GM21825 (cell line): ENCODE data around the gene KLHL10.
A peak's percentile ranks its signal among the peaks of the same experiment; 100 is the strongest.
"Not testable (repeated sequence)": the region's sequence is repeated elsewhere in the genome, so short reads cannot be mapped to it uniquely, and the experiment has no call there.

Experiments
- ATAC-seq: cut with Tn5 transposase; IDR thresholded peaks from one replicate; pipeline ENCODE4 v1.9.1; 2021; ENCODE audit warnings: mild to moderate bottlenecking, moderate library complexity; ENCODE audit not compliant: unreplicated experiment

Gene KLHL10

DNA sequence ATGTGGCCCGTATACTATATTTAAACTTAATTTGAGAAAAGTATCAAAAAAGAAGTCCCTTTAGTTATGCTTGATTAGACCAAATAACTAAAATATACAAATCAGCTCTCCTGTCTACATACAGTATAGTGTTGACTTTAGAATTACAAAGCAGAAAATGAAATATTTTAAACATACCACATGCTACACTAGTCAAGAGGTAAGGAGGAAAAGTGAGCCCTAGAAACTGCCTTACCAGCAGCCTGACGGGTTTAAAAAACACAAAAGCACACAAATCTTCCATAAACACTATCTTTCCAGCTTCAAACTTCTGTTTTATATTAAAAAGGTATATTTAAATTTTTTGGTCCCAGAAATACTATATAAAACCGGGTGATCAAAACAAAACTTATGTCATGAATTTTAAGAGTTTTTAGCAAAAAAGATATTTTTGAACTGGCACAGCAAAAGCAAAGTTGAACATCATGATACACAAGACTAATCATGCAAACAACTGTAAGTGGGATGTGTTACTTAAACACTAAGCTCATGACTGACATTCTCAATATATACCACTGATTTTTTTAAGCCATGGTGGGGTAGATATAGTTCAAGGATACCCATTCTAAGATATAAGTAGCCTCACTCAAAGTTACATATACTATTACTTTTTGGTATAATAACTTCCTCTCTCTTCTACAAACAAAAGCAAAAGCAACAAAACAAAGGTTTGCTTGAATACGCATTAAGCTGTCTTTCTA lies 11.8 kb downstream of the KLHL10 start:
- ATAC-seq = no peak

DNA sequence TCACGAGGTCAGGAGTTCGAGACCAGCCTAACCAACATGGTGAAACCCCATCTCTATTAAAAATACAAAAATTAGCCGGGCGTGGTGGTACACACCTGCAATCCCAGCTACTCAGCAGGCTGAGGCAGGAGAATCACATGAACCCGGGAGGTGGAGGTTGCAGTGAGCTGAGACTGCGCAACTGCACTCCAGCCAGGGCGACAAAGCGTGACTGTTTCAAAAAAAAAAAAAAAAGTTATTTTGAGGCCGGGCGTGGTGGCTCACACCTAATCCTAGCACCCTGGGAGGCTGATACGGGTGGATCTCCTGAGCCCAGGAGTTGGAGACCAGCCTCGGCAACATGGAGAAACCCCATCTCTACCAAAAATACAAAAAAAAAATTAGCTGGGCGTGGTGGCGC lies 13.8 kb downstream of the KLHL10 start:
- ATAC-seq = not testable (repeated sequence)

DNA sequence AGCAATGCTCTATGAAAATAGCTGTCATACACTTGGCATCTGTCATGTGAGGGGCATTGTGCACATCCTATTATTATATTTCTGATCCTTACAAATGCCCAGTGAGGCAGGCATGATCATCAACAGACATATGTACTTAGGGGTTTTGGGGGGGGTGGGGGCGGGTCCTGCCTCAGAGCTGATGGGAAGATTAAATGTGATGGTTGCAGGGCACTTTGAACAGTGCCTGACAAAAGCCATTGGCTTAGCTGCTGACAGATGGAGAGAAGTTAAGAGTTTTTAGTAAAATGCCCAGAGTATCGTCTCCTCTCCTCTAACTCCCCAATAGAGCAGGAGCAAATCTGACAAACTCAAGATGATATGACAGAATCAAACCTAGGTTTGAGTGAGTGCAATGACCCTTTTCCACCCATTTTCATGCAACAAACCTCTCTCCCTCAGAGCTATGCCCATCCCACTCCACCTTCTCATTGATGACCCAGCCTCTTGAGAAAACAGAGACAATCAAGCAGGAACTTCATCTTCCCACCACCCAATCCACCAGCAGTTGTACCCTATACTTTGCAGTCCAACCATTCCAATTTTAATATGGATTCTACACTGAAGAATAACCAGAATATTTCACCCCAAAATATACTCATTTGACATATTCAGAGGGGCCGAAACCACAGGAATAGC lies 22.8 kb downstream of the KLHL10 start:
- no peak for ATAC-seq

DNA sequence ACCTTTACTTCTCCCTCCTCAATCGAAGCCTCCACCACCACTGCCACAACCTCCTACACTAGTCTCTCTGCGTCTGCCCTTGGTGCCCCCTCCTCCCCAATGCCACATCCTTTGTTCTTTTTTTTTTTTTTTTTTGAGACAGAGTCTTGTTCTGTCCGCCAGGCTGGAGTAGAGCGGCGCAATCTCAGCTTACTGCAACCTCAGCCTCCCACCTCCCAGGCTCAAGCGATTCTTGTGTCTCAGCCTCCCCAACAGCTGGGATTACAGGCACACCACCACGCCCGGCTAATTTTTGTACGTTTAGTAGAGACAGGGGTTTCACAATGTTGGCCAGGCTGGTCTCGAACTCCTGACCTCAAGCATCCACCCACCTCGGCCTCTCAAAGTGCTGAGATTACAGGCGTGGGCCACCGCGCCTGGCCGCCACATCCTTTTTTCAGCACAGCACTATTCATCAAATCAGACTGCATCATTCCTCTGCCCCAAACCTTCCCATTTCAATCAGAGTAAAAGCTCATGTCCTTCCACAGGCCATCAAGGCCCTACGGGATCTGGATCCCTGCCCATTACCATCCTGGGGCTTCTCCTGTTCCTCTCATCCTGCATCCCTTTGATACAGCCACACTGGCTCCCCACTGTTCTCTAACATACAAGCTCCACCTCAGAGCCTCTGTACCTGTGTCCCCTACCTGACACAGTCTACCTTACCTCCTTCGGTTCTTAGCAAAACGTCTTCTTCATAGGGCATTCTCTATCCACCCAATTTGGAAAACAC lies 25.6 kb downstream of the KLHL10 start:
- ATAC-seq = no peak

DNA sequence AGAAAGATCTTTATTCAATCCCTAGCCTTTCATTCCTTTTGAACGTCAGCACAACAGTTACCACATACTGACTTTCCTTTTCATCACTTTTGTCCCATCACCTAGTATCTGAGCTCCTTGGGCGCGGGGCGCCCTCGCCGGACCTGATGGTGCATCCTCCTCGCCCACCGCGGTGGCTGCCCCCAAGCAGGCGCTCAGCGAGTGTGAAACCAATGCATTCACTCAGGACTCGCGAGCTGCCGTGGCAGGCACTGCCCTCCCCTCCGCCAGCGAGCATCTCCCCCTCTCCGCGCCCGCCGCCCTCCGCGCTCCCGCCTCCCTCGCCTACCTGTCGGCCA lies 26.8 kb downstream of the KLHL10 start:
- peak; percentile 15 for ATAC-seq

DNA sequence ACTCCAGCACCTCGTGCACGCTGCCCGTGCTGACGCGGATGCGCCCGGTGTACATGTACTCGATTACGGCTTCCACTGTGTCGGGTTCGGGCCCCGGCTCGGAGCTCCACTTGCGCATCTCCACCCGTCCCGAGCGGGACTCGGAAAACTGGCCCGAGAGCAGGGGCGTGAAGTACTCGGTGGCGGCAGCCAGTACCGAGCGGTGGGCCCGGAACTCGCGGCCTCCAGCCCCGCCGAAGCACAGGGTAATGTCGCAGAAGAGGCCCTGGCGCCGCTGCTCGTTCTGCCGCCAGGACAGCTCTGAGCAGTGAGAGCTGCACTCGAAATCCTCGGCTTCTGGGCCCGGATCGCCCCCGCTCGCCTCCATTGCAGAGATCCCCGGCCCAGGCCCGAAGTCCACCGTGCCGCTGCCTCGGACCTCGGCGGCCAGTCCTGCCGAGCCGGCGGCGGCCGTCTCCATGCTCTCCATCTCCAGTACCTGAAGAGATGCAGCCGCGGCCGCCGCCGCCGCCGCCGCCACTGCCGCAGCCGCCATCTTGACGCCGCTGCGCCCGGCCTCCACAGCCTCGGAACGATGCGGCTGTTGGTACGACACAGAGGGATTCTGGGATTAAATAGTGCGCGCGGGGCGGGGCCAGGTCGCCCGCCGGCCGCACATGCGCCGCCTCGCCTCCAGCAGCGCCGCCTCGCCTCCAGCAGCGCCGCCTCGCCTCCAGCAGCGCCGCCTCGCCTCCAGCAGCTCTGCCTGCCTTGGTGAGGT lies 27.4 kb downstream of the KLHL10 start, which contains the start of gene KLHL11:
TSS of gene KLHL11 (minus strand) at position 588 of the 760 bp plus-strand sequence. CDS start at position 535, 53 bp downstream.
- ATAC-seq = peak; percentile 85

DNA sequence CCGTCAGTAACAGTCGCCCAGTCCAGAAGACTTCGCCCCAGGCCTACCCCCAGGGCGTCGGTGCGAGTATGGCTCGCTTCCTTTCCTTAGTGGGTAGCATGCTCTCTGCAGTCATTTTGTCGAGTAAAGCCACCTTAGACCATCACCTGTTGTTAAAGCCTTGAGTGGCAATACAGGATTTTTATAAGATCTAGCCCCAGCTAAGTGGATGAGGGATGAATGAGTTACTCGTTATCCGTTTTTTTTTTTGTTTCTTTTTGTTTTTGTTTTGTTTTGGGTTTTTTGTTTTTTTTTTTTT lies 27.9 kb downstream of the KLHL10 start:
- ATAC-seq = no peak

DNA sequence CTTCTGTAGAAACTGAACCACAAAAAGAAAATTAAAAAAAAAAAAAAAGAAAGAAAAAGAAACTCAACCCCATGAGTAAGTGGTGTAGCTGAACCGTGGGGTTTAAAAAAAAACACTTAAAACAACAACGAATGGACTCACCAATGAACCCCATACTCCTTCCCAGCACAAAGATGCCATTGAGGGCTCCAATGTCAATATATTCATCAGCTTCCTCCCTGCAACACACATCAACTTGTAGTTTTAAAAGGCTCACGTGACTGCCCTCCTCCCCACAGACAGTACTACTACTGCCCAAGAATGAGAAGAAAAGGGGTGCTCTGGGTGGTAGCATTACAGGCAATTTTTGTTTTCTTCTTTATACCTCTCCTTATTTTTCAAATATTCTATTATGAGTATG lies 30.9 kb downstream of the KLHL10 start:
- ATAC-seq = no peak

DNA sequence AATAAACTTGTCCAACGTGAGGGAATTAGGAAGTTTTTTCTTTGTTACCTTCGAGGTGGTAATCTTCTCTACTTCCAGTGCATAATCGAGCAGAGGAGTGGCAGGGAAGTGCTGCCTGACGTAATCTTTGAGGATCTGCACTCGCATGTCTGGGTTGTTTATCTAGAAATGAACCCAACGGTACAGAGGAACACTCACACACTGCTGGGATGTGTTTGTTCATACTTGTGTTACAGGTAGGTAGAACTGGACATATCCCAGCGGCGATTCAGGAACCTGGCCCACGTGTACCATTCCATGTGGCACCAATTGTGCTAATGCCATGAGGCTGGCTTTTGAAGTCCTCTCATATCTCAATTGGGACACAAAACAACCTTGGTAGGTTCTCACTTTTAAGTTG lies 31.8 kb downstream of the KLHL10 start:
- ATAC-seq = no peak

DNA sequence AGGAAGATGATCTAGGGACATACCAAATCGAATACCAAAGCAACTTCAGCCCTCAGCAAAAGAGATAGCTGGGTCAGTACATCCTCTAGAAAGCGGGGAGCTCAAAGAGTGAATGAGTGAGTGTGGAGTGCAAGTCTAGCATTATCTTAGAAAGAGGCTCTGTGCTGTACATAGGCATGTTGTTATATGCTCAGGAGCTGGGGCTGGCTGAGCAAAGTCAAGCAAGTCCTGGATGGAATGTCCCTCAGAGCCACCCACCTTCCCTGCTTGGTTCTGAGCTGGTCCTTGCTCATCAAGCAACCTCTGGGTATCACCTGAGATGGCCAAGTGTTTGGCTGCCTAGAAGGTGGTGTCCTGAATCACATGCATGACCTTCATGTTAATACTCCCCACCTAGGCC lies 32.5 kb downstream of the KLHL10 start:
- no peak for ATAC-seq

DNA sequence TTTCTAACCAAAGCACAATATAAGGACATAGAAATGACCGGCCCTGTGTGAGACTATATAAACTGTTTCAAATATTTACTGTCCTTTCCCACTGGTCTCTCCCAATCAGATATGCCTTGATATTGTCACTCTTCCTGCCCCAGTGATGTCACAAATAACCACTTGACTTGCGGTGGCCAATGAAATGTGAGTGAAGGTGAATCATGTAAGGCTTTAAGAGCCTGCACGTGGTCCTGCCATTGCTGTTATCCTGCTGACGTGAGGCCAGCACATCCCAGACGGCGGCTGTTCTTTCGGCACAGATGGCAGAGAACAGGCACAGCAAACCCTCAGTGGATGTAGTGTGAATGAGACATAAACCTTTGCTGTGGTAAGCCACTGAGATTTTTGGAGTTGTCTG lies 33.0 kb downstream of the KLHL10 start:
- ATAC-seq = no peak

DNA sequence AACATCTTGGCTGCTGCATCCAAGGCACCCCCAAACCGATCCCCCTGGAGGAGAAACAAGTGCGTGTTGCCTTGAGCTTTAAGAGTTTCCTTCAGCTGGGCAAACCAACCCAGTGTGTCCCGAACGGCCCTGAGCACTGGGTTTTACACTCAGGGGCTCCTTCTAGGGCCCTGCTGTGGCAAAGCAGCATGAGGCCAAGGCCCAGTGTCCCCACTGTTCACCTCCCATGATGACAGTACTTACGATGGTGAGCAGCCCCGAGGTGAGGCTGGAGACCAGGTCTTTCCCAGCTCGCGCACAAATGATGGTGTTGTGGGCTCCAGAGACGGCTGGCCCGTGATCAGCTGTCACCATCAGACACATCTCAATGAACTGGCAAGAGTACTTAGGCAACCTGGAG lies 34.2 kb downstream of the KLHL10 start:
- no peak for ATAC-seq

DNA sequence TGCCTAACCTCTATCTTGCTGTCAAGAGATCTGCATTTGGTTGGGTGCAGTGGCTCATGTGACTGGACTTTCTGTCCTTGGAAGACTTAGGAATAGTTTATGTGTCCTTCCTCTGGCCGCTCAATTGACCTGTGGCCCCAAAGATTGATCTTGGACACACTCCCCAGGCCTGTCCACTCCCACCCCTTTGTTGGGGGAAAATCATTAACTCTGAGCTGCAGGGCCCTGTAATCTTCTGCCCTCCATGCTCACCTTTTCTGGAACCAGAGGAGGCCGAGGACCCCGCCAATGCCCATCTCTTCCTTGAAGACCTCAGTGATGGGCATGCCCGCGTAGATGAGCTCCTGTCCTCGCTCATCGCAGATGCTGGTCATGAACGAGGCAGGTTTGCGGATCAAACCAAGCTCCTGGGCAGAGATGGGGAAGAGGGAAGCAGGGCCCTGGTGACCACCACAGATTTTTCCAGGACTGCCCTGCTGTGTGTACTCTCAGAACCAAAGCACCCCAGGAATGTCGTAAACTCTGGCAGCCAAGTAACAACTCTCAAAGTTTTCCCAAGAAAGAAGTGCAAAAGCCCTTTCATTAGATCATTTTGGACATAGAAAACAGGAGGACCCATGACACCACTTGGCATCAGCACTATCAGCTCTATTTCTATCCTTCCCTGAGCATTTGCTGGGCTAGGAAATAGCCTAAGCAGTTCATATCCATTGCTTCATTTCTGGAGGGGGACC lies 36.1 kb downstream of the KLHL10 start:
- no peak for ATAC-seq

DNA sequence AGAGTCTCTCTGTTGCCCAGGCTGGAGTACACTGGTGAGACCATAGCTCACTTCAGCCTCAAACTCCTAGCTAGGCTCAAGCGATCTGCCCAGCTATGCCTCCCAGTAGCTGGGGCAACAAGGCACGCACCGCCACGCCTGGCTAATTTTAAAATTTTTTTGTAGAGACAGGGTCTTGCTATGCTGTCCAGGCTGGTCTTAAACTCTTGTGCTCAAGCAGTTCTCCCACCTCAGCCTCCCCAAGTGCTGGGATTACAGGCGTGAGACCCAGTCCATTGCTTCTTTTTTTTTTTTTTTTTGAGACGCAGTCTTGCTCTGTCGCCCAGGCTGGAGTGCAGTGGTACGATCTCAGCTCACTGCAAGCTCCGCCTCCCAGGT lies 36.7 kb downstream of the KLHL10 start:
- not testable (repeated sequence) for ATAC-seq

DNA sequence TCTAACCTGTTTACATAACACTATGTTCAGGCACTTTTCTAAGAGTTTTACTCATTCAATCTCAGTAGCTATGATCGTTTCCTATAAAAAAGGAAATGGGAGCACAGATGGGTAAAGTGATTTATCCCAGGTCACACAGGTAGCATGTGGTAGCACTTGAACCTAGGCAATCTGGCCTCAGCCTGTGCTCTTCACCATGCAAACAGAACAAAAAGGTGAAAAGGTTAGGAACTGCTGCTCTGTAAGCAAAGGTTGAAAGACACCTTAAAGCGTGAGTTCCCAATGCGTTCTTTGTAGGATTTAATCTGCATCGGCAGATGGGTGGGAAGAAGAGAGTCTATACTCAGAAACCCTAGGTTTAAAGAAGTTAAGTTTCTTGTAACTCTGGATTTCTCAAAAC lies 42.5 kb downstream of the KLHL10 start:
- no peak for ATAC-seq

DNA sequence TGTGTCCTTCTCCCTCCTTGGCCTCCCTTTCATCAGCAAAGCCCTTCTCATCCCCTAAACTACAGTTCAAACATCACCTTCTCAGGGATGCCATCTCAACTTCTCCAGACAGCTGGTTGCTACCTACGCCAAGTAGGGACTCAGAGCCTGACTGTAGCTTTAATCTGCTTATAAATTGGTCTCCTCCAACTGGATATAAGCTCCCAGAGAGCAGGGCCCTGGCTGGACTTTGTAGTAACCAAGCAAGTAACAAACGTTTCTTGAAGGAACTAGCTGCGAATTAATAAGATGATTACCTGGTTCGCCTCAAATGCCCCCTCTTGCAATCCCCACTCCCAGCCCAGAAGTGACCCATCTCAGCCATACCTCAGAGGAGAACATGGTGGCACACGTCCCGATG lies 45.1 kb downstream of the KLHL10 start:
- no peak for ATAC-seq

DNA sequence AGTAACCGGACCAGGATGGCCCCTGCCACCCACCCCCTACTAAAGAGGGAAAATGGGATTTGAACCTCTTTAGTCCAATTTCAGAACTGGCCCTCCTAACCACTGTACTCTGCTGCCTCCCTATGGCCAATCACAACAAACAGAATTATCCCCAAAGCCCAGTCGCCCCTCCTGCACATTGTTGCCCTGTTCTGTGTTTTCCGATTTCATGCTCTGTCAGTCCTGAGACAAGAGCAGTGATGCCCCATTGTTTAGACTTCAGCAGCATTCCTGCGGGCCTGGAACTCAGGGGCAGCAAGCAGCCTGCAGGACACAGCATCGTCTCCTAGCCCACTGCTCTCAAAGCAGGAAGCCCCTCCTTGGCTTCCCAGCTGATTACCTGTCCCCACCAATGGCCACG lies 48.1 kb downstream of the KLHL10 start:
- no peak for ATAC-seq

DNA sequence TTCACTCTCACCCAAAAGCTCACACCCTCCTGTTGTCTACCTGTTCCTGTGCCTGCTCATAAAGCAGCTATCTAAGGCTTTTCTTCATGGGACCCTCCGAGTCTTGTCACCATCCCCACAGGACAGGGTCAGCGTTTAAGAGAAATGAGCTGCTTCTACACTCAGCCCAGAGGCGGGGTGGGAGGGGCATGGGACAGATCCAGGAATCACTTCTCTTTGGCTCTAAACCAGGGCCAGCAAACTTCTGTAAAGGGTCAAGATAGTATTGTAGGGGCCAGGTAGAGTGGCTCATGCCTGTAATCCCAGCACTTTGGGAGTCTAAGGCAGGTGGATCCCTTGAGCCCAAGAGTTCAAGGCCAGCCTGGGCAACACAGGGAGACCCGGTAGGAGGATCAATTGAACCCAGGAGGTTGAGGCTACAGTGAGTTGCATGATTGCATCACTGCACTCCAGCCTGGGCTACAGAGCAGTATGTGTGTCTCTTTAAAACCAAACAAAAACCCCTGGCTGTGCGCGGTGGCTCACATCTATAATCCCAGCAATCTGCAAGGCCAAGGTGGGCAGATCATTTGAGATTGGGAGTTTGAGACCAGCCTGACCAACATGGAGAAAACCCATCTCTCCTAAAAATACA lies 50.8 kb downstream of the KLHL10 start:
- no peak for ATAC-seq

DNA sequence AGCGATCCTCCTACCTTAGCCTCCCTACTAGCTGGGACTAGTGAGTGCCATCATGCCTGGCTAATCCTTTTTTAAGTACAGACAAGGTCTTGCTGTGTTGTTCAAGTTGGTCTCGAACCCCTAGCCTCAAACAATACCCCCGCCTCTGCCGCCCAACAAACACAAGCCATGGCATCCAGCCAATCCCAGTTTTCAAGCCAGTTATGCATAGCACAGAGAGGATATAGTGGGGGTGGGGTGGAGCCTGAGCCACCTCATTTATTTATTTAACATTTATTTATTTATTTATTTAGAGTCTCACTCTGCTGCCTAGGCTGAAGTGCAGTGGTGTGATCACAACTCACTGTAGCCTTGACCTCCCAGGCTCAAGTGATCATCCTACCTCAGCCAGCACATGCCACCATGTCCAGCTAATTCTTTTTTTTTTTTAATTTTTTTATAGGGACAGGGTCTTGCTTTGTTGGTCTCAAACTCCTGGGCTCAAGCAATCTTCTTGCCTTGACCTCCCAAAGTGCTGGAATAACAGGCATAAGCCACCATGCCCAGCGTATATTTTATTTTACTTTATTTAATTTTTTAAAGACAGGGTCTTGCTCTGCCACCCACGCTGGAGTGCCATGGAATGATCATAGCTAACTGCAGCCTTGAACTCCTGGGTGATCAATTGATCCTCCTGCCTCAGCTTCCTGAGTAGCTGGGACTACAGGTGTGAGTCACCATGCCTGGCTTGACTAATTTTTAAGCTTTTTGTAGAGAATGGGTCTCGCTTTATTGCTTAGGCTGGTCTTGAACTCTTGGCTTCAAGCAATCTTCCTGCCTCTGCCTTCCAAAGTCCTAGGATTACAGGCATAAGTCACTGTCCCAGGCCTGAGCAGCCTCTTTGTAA lies 53.8 kb downstream of the KLHL10 start:
- ATAC-seq = no peak
